GM18951 (cell line): ENCODE data around the gene CTIF.
"Not testable (repeated sequence)": the region's sequence is repeated elsewhere in the genome, so short reads cannot be mapped to it uniquely, and the experiment has no call there.

Experiments used
- POLR2A ChIP-seq: IDR thresholded peaks from 4 replicates; pipeline ENCODE4 v1.6.1; 2011; ENCODE audit warnings: mild to moderate bottlenecking; ENCODE audit not compliant: insufficient read length, insufficient read depth; ENCODE audit errors: extremely low read depth
- in situ Hi-C: fragments of 300-500 bp; cut with MboI; formaldehyde crosslinking; loops from one replicate; pipeline ENCODE4 v1.12.0; 2022; ENCODE audit warnings: low sequenced_read_pairs, mixed read lengths, inconsistent platforms; ENCODE audit not compliant: unreplicated experiment

The CTIF gene

DNA sequence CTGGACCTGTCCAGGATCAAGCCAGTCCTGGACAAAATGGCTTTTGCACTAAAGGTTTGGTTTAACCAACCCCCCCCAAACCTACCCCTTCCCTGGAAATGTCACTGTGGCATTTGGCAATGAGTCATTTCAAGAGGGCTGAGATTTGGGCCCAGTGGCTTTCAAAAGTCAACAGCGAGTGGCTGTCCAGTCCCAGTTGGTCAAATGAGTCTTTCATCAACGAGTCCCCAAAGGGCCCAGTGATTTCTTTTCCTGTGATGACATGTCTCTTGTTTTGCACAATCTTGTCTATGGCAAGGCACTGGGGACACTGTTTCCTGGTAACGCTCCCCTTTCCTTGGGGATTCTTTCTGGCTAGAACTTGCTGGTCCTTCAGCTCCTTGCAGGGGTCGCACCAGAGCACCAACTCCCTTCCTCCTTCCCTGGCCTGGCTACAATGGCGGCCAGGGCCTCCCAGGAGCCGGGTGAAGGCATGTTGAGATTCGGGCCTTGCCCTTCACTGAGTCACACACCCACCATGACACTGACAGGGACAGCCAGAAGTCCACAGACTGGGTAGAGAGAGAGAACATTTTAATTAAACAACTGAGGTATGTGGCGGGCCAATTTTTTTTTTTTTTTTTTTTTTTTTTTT is 324.7 kb downstream of the CTIF start:
- in situ Hi-C loops, result no loop called here
- no peak for TF ChIP-seq POLR2A

DNA sequence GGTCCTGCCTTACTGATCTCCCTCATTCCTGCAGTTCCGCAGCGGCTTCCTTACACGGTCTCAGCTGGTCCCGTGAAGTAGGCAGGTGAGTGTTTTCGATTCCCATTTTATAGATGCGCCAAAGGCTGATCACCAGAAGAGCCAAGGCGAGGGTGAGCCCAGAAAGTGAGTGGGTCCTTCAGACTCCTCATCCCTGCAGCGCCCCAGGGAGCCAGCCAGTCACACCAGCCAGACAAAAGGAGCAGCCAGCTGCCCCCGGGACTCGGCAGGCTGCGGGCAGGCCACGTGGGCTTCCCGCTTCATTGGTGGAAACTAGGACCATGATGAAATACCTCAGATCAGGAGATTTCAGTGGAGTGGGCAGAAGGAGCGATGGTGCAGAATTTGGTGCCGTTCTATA is 326.0 kb downstream of the CTIF start:
- no peak for TF ChIP-seq POLR2A
- in situ Hi-C loops, result no loop called here

GRCh38 chr18:48866028-48866733 is 327.4 kb downstream of the CTIF start:
- no peak for TF ChIP-seq POLR2A
- in situ Hi-C loops, result no loop called here

GRCh38 chr18:48866856-48867255 is 328.0 kb downstream of the CTIF start:
- TF ChIP-seq POLR2A, result no peak
- in situ Hi-C loops, result no loop called here

DNA sequence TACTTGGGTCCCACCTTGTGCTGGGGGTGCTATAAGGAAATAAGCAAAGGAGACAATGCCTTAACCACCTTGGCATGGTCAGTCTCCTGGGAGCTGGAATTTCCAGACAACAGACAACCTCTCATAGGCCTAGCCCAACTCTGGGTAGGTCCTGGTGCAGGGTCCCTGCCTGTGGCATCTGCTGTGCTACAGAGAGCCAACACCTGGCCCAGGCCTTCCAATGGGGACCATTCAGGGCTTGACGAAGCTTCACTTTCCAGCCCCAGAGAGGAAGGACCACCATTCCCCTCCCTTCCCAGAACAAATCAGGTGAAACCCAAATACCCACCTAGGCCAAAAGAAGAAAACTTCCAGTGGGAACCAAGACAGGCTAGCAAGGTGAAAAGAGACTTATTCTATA is 329.1 kb downstream of the CTIF start:
- no peak for TF ChIP-seq POLR2A
- in situ Hi-C loops, result no loop called here

DNA sequence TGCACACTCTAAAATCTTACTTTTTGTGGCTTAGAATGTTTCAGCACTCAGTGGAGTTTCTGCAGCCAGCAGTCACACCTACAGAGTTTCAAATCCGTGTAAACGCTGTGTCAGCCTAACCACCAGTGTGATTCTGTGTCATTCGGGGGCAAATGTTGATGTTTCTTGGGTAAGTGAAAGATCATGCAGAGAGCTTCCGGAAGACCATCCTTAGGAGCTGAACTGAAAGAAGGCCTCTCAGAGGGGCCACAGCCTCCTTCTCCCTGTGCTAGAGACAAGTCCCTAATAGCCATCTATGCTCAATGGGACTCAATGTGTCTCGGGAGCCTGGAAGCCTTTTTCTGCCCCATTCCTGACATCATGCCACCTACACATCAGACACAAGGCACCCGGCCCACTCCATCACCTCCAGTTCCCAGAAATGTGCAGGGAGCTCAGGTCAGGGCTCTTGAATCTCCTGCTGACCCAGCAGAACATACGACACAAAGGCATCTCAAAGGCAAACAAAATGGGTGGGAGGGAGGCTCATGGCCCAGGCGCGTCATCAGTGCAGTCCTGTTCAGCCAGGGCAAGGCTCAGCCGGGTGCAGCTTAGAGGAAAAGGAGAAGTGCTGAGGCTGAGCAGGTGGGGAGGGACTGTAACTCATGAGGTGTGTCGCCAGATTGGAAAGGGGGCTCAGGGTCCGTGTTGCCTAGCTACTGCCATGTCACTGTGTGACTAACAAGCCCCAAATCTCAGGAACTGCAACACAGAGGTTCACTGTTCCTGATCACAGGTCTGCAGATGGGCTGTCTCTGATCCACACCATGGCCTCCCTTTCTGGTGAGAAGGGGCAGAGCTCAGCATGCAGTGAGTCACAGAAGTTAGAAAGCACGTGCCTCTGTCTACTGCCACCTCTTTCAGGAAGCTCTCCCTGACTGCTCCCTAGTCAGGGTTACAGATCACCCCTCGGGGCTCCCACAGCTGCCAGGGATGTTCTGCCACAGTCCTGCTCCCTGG is 329.9 kb downstream of the CTIF start:
- peak; percentile 24 for TF ChIP-seq POLR2A
- in situ Hi-C loops, result no loop called here

DNA sequence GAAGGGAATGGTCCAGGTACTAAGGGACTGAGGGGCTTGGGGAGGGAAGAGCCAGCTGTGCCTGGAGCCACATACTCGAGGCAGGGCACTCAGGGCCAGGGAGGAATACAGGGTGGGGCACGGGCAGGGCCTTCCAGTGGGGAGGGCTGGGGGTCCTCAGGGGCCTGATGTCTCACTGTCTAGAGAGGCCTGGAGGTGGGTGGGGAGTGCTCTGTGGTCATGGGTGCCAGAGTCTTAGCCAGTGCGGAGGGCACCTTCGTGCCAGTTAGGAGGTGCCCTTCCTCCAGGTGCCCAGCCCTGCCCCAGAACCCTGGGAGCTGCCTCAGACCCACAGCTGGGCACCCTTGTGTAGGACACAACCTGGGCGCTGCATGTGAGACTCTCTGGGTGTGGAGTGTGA is 330.8 kb downstream of the CTIF start:
- no peak for TF ChIP-seq POLR2A
- in situ Hi-C loops, result no loop called here

GRCh38 chr18:48870926-48871325 is 332.1 kb downstream of the CTIF start:
- in situ Hi-C loops, result not testable (repeated sequence)

- TF ChIP-seq POLR2A, result no peak
- in situ Hi-C loops, result no loop called here
These were observed 332.7 kb downstream of the CTIF start for GRCh38 chr18:48871391-48872166.

GRCh38 chr18:48872234-48873145 is 333.7 kb downstream of the CTIF start:
- in situ Hi-C loops, result no loop called here
- TF ChIP-seq POLR2A, result no peak

DNA sequence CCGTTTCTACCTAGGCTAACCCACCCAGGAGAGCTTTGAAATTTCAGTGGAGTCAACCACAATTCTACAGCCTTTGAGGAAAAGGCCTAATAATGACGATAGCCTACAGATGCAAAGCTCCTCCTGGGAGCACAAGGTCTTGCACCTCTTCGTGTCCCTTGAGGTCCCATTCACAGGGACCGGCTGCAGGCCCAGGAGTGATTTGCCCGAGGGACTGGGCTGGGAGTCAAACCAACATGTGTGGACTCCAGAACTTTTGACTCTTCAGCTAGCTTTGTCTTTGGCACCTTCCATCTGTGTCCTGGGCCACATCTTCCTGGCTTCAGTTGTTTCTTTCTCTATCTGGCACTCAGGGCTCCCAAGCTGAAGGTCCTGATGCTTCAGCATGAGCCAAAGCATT is 335.4 kb downstream of the CTIF start:
- TF ChIP-seq POLR2A, result no peak
- in situ Hi-C loops, result no loop called here

GRCh38 chr18:48874701-48875162 is 335.9 kb downstream of the CTIF start:
- TF ChIP-seq POLR2A, result no peak
- in situ Hi-C loops, result no loop called here
